ENCODE measurements around the gene CNTN5. TPM values are rescaled to one million over a fixed set of nuclear protein-coding genes. Genes with fewer than 3 reads are reported as not detected.

Gene CNTN5
- total RNA-seq, 1 experiment from 2014 or later, result not detected

DNA sequence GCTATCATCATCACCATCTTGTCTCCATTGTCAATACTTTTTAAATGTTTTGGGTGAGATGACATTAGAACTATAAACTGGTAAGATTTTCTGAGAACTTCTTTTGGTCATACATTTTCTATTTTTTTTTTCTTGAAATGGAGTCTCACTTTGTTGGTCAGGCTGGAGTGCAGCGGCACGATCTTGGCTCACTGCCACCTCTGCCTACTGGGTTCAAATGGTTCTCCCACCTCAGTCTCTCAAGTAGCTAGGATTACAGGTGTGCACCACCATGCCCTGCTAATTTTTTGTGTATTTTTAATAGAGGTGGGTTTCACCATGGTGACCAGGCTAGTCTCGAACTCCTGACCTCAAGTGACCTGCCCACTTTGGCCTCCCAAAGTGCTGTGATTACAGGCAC, 880.4 kb downstream of the CNTN5 start:
- Mint-ChIP-seq H3K27ac (no peak overlapping the region), H3K36me3 (ENCODE audit: insufficient read depth in 1 of 3, low read depth in 3 of 3) (peaks cover 3 to 8% (median 4%) of the 10 kb centered on the region in 3 experiments; a peak in 5 of 7 replicates), H3K27me3 (ENCODE audit: low read depth) (no peaks in the 10 kb centered on the region), H3K4me3 (no peak overlapping the region), H3K4me1 (no peaks in the 10 kb centered on the region), H3K9me3 (peaks cover 12 to 19% of the 10 kb centered on the region in 2 experiments)
- DNase-seq, result no peak
- H3K4me2 ChIP-seq (ENCODE audit: insufficient read depth, insufficient read length, low read length), result no peak overlapping the region
- H3K9me3 ChIP-seq (ENCODE audit: control insufficient read depth, low read depth, low read length), result no peaks in the 10 kb centered on the region
- no peak overlapping the region for H3K23ac ChIP-seq (ENCODE audit: insufficient read length, low read depth, low read length)
- H3K18ac ChIP-seq (ENCODE audit: insufficient read length, low read depth, low read length), result no peak overlapping the region
- H3K4ac ChIP-seq (ENCODE audit: low read depth, low read length), result no peak overlapping the region
- no peak overlapping the region for H4K5ac ChIP-seq (ENCODE audit: insufficient read length, low read depth, low read length)
- no peaks in the 10 kb centered on the region for H3K79me2 ChIP-seq (ENCODE audit: insufficient read depth, low read length)
- no peak overlapping the region for H2BK12ac ChIP-seq (ENCODE audit: insufficient read length, low read depth, low read length)
- H3K79me1 ChIP-seq (ENCODE audit: insufficient read depth, low read depth, low read length, poor library complexity, severe bottlenecking), result no peaks in the 10 kb centered on the region
- H3T11ph ChIP-seq (ENCODE audit: low read length), result no peak overlapping the region
- H2BK20ac ChIP-seq (ENCODE audit: low read depth, low read length, poor library complexity, severe bottlenecking), result no peak overlapping the region
- no peak overlapping the region for H2BK5ac ChIP-seq (ENCODE audit: insufficient read length, low read length)
- WGBS (ENCODE audit: extremely low coverage, insufficient read length, low lambda C conversion rate), result no CpG with 5 or more reads among the region's 3 CpGs
- no peak overlapping the region for H3K14ac ChIP-seq (ENCODE audit: insufficient read depth, low read length)
- no peak overlapping the region for H4K8ac ChIP-seq (replicated peaks; ENCODE audit: insufficient read length, low read depth, low read length)
- H2AFZ ChIP-seq (ENCODE audit: low read length), result no peak overlapping the region
- H2AK5ac ChIP-seq (ENCODE audit: insufficient read length, low read length), result no peak overlapping the region
- H3K9ac ChIP-seq (ENCODE audit: extremely low read depth, insufficient read length, low read length), result no peak overlapping the region
- H3K23me2 ChIP-seq (ENCODE audit: insufficient read length, low read depth, low read length, poor library complexity, severe bottlenecking), result no peaks in the 10 kb centered on the region
- H2BK15ac ChIP-seq (ENCODE audit: low read depth, low read length), result no peak overlapping the region
- no peaks in the 10 kb centered on the region for H3K27me3 ChIP-seq (ENCODE audit: insufficient read depth, low read length)
- no peak overlapping the region for H2BK120ac ChIP-seq (ENCODE audit: low read depth, low read length, poor library complexity, severe bottlenecking)
- no peak overlapping the region for H3K56ac ChIP-seq (ENCODE audit: insufficient read length, low read depth, low read length)
- H3K4me1 ChIP-seq (ENCODE audit: insufficient read depth, low read length), result no peaks in the 10 kb centered on the region
- H4K91ac ChIP-seq (ENCODE audit: insufficient read length, low read depth, low read length), result no peak overlapping the region
- TF ChIP-seq, protein P1, sequence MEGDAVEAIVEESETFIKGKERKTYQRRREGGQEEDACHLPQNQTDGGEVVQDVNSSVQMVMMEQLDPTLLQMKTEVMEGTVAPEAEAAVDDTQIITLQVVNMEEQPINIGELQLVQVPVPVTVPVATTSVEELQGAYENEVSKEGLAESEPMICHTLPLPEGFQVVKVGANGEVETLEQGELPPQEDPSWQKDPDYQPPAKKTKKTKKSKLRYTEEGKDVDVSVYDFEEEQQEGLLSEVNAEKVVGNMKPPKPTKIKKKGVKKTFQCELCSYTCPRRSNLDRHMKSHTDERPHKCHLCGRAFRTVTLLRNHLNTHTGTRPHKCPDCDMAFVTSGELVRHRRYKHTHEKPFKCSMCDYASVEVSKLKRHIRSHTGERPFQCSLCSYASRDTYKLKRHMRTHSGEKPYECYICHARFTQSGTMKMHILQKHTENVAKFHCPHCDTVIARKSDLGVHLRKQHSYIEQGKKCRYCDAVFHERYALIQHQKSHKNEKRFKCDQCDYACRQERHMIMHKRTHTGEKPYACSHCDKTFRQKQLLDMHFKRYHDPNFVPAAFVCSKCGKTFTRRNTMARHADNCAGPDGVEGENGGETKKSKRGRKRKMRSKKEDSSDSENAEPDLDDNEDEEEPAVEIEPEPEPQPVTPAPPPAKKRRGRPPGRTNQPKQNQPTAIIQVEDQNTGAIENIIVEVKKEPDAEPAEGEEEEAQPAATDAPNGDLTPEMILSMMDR (conservative IDR thresholded peaks at IDR 0.05), result no peak
- H4K20me1 ChIP-seq (ENCODE audit: control insufficient read depth, insufficient read depth, insufficient read length), result no peaks in the 10 kb centered on the region
- H3K27ac ChIP-seq (ENCODE audit: insufficient read length, low read depth, low read length), result no peak overlapping the region
